Stimulated activated CD8-positive, alpha-beta memory T cell treated with anti-CD3 and anti-CD28 coated beads, Interleukin-4, amount 100 ng/mL, for 1 hour (primary cell): Measurements from ENCODE around the gene PDE6B.
"Not testable (repeated sequence)": the region's sequence is repeated elsewhere in the genome, so short reads cannot be mapped to it uniquely, and the experiment has no call there.

Experiments used
- DNase-seq, 2 donors: peaks; one replicate each; pipeline ENCODE4 v3.0.0-alpha.2; 2020; ENCODE audit warnings: low read depth in 2 of 2, low spot score in 1 of 2

The PDE6B gene

DNA sequence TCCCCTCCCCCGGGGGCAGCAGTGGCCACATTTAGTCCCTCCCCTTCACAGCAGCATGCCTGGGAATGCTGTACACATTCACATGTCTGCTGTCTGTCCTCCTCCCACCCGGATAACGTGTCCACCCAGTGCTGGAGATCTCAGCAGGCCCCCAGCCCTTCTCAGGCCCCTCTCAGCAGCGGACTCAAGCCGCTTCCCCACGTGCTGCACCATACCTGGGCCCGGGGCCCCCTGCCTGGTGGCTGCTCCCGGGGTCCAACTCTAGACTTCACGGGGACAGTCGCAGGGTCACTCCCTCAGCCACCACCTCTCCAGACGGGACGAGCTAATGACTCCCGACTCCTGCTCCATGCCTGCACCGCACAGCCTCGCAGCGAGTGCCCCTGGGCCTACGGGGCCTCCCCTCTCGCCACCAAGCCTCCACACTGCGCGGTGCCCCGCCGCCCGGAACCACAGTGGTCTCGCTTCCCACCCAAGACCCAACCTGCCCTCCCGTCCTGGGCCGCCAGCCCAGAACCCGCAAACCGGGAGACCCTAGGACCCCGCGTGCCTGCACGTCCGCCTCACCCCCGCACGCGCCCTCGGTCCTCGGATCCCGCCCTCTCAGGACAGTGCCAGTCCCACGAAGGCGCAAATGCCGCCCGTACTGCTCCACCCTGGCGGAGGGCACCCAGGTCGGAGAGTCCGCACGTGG, 79.0 kb downstream of the PDE6B start:
- DNase-seq: no peak

GRCh38 chr4:704971-705277, 79.6 kb downstream of the PDE6B start:
- DNase-seq: no peak

- DNase-seq: peak; percentile 92 to 93
These were observed 80.1 kb downstream of the PDE6B start, which contains the start of gene PCGF3 for GRCh38 chr4:705278-706082. Gene PCGF3, plus strand, starts transcription at chr4:705832. Its CDS starts 27,849 bp downstream, at chr4:733681.

DNA sequence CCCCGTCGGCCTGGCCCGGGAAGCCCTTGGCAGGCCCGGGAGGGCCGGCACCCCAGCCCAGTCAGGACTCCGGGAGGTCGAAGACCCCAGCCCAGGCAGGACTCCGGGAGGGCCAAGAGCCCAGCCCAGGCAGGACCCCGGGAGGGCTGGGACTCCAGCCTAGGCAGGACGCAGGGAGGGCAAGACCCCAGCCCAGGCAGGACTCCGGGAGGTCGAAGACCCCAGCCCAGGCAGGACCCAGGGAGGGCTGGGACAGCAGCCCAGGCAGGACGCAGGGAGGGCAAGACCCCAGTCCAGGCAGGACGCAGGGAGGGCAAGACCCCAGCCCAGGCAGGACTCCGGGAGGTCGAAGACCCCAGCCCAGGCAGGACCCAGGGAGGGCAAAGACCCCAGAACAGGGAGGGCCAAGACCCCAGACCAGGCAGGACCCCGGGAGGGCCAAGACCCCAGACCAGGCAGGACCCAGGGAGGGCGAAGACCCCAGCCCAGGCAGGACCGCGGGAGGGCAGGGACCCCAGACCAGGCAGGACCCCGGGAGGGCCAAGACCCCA, 80.8 kb downstream of the PDE6B start:
- not testable (repeated sequence) for DNase-seq

DNA sequence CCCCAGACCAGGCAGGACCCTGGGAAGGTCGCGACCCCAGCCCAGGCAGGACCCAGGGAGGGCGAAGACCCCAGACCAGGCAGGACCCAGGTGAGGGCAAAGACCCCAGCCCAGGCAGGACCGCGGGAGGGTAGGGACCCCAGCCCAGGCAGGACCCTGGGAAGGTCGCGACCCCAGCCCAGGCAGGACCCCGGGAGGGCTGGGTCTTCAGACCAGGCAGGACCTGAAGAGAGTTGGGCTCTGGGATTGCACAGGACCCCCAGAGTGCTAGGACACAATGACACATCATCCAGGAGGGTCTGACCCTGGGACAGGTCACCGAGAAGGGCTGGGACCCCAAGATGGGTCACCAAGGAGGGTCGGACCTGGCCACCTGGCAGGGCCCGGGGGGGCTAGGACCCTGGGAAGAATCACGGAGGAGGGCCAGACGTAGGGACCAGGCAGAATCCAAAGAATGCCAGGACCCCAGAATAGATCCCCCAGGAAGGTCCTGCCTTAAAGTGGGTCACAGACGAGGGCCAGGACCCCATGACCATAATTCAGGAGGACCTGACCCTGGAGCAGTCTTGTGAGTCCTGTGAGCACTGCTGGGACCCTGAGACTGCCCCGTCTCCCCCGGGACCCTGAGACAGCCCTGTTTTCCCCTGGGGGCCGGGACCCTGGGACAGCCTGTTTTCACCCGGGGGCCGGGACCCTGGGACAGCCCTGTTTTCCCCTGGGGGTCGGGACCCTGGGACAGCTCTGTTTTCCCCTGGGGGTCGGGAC, 81.6 kb downstream of the PDE6B start:
- no peak for DNase-seq

GRCh38 chr4:707929-708630, 82.7 kb downstream of the PDE6B start:
- no peak for DNase-seq

GRCh38 chr4:708631-708933, 83.2 kb downstream of the PDE6B start:
- no peak for DNase-seq

DNA sequence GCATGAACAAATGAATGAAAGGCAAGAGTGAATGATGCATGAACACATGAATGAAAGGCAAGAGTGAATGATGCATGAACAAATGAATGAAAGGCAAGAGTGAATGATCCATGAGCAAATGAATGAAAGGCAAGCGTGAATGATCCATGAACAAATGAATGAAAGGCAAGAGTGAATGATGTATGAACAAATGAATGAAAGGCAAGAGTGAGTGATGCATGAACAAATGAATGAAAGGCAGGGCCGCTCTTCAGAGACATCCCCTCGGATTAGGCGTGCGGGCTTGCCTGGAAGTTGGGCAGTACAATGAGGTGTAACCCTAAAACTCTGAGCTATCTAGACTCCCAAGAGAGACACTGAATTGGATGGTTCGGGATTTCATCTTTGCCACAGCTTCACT, 84.0 kb downstream of the PDE6B start:
- DNase-seq: no peak

DNA sequence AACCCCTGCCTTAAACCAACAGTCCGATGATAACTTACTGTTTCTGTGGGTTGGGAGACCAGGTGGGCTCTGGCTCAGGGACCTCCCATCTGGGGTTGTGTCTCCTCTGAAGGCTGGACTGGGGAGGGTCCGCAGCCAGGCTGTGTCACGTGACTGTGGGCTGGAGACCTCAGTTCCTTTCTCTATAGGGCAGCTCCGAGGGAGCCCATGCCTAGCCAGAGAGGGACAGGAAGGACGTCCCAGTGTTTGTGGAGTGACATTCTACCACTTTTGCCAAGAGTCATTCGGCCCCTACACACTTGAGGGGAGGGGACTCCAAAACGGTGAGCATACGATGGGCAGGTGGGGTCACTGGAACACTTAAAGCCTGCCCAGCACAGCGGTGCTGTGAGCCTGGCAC, 84.7 kb downstream of the PDE6B start:
- no peak for DNase-seq

DNA sequence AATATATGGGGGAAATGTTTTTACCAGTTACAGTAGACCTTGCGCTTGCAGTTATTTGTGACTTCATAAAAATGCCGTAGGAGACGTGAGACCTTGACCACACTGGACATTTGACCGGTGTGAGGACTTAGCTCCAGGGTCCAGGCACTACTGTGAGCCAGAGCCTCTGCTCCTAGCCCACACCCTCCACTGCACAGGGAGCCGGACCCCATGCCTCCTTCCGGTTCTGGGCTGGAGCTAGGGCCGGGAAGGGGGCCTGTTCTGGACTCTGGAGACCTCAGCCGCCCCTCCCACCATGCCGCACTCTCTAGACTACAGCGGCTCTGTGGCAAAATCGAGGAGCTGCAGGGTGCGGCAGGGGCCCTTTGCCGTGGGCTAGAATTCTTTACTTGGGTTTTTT, 85.5 kb downstream of the PDE6B start:
- DNase-seq: no peak

- DNase-seq: no peak
These were observed 86.7 kb downstream of the PDE6B start for GRCh38 chr4:712093-712492.

DNA sequence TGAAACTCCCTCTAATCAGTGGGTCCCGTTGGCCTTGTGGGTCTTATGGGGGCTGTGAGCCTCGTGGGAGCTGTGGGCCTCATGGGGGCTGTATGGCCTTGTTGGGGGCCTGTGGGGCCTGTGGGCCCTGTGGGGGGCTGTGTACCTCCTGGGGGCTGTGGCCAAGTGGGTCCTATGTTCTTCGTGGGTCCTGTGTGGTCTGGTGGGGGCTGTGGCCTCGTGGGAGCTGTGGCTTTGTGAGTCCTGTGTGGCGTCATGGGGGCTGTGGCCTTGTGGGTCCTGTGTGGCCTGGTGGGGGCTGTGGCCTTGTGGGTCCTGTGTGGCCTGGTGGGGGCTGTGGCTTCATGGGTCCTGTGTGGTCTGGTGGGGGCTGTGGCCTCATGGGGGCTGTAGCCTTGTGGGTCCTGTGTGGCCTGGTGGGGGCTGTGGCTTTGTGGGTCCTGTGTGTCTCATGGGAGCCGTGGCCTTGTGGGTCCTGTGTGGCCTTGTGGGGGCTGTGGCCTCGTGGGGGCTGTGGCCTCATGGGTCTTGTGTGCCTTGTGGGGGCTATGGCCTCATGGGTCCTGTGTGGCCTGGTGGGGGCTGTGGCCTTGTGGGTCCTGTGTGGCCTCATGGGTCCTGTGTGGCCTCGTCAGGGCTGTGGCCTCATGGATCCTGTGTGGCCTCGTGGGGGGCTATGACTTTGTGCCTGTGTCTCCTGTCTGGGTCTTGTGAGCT, 87.7 kb downstream of the PDE6B start:
- DNase-seq: no peak

DNA sequence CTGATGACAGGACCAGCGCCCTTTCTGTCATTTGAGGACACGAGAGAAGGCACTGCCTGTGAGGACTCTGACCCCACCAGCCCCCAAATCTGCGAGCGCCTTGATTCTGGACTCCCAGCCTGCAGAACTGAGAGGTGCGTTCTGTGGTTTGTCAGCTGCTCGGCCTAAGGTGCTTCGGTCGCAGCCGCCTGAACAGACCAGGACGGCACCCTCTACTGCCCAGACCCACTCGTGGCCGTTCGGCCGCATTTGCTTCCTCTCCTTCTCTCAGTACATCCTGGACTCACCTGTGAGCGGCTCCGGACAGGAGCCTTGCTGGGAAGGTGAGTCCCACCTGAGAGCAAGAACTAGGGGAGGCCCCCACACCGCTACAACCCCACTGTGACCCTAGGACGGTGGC, 88.7 kb downstream of the PDE6B start:
- no peak for DNase-seq

GRCh38 chr4:717601-718320, 92.4 kb downstream of the PDE6B start:
- DNase-seq: no peak

DNA sequence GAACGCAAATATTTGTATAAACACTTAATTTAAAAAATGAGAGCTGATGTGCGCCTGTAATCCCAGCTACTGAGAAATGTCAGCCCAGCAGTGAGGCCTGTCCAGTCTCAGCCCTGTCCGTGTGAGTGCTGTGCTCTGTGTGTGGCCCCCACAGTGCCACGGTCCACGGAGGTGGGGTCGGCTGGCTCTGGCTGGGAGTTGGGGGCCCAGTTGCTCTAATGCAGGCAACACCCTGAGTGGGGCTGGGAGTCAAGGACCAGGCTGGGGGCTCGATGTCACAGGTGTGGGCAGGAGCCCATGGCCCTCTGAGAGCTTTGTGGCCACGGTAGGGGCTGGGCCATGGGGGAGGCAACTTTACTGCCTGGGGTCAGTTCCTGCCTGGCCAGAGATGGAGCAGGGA, 93.1 kb downstream of the PDE6B start:
- DNase-seq: no peak
